HL-60 (cell line): Measurements from ENCODE around the gene MACROD2.

Experiments used
- CTCF ChIP-seq: IDR thresholded peaks from one replicate; pipeline ENCODE4 v1.5.1; 2011; ENCODE audit warnings: low read length, control low read depth, inconsistent platforms; ENCODE audit not compliant: insufficient read depth
- POLR2AphosphoS5 ChIP-seq: IDR thresholded peaks from 2 replicates; pipeline ENCODE4 v1.6.1; 2012; ENCODE audit warnings: low read depth
- REST ChIP-seq: IDR thresholded peaks from 2 replicates; pipeline ENCODE4 v1.6.1; 2012; ENCODE audit warnings: low read depth; ENCODE audit not compliant: insufficient replicate concordance
- SPI1 ChIP-seq: IDR thresholded peaks from 2 replicates; pipeline ENCODE4 v1.6.1; 2012; ENCODE audit warnings: low read depth, mild to moderate bottlenecking, borderline replicate concordance

GRCh38 chr20:14921513-14921912 lies 926.2 kb downstream of the MACROD2 start:
- TF ChIP-seq CTCF = no peak
- no peak for TF ChIP-seq REST
- no peak for TF ChIP-seq POLR2AphosphoS5
- TF ChIP-seq SPI1 = no peak
